Aortic smooth muscle cell (primary cell): Measurements from ENCODE around the gene MYBPC1. TPM values are rescaled to one million over a fixed set of nuclear protein-coding genes. Genes with fewer than 3 reads are reported as not detected.

Experiments used
- total RNA-seq: library from RNA; depleted of rRNA; stranded (reverse); fragments of >200 nt; gene quantifications from 2 replicates; pipeline ENCODE4 v1.2.3, GENCODE V29; 2014

MYBPC1 gene
- total RNA-seq = not detected in 2 replicates

GRCh38 chr12:101594700-101595099 is at the start of gene MYBPC1:
MYBPC1 (plus strand) TSS chr12:101594971; CDS start chr12:101595071, 100 bp downstream.

GRCh38 chr12:101697197-101697929 is 102.6 kb downstream of the MYBPC1 start, which contains the start of gene CHPT1:
CHPT1 (plus strand) TSS chr12:101697640; CDS start chr12:101697862, 222 bp downstream.

Other genes starting within 250 kb of the MYBPC1 start
- 111 and 160 TPM in 2 replicates for gene ARL1, start 187.2 kb upstream of the MYBPC1 start, total RNA-seq
- not detected in 2 replicates for gene SPIC, start 119.6 kb upstream of the MYBPC1 start, total RNA-seq
- 27.8 and 44.9 TPM in 2 replicates for gene CHPT1, start 102.7 kb downstream of the MYBPC1 start, total RNA-seq
- 0.12 and 0.13 TPM in 2 replicates for gene SYCP3, start 144.5 kb downstream of the MYBPC1 start, total RNA-seq
- 29.7 and 30.4 TPM in 2 replicates for gene GNPTAB, start 236.0 kb downstream of the MYBPC1 start, total RNA-seq